DOHH2 (cell line): Measurements from ENCODE around the gene AGBL1.

Experiments used
- H3F3A ChIP-seq: fragments of 200-600 bp; sonication (generic), shearing (Covaris generic); 2 replicates; pipeline ENCODE4 v1.6.0; 2016; ENCODE audit warnings: antibody characterized with exemption, mild to moderate bottlenecking; ENCODE audit not compliant: control insufficient read depth, insufficient read depth
- H3K27ac ChIP-seq: fragments of 200-600 bp; sonication (generic); 2 replicates; pipeline ENCODE4 v1.5.1; 2014; ENCODE audit warnings: low read depth, mild to moderate bottlenecking, low read length, moderate library complexity
- H3K27me3 ChIP-seq: fragments of 200-600 bp; sonication (generic); 2 replicates; pipeline ENCODE4 v1.6.1; 2014; ENCODE audit warnings: mild to moderate bottlenecking, low read length, mixed read lengths; ENCODE audit not compliant: control insufficient read depth
- H3K36me3 ChIP-seq: fragments of 200-600 bp; sonication (generic); 2 replicates; pipeline ENCODE4 v1.6.1; 2014; ENCODE audit warnings: mild to moderate bottlenecking, low read length, moderate library complexity, mixed read lengths; ENCODE audit not compliant: control insufficient read depth
- H3K4me1 ChIP-seq: fragments of 200-600 bp; sonication (generic); 2 replicates; pipeline ENCODE4 v1.6.1; 2014; ENCODE audit warnings: mild to moderate bottlenecking, low read length, mixed read lengths; ENCODE audit not compliant: control insufficient read depth
- H3K4me2 ChIP-seq: fragments of 200-600 bp; sonication (generic); 2 replicates; pipeline ENCODE4 v1.6.0; 2014; ENCODE audit warnings: mild to moderate bottlenecking, low read length, moderate library complexity
- H3K4me3 ChIP-seq: fragments of 200-600 bp; sonication (generic); 2 replicates; pipeline ENCODE4 v1.5.1; 2014; ENCODE audit warnings: mild to moderate bottlenecking, low read length, mixed read lengths
- H3K79me2 ChIP-seq: fragments of 200-600 bp; sonication (generic); 2 replicates; pipeline ENCODE4 v1.6.1; 2014; ENCODE audit warnings: mild to moderate bottlenecking, low read length, mixed read lengths; ENCODE audit not compliant: control insufficient read depth
- H3K9me2 ChIP-seq: fragments of 200-600 bp; sonication (generic); replicated peaks from 2 replicates; pipeline ENCODE4 v1.6.1; 2014; ENCODE audit warnings: mild to moderate bottlenecking, low read length, mixed read lengths; ENCODE audit not compliant: control insufficient read depth
- H3K9me3 ChIP-seq: fragments of 200-600 bp; sonication (generic); 2 replicates; pipeline ENCODE4 v1.6.1; 2014; ENCODE audit warnings: antibody characterized with exemption, low read length, mixed read lengths; ENCODE audit not compliant: control insufficient read depth, insufficient read depth
- H4K20me1 ChIP-seq: fragments of 200-600 bp; sonication (generic); 2 replicates; pipeline ENCODE4 v1.6.0; 2014; ENCODE audit warnings: low read depth, mild to moderate bottlenecking, antibody characterized with exemption, low read length, moderate library complexity; ENCODE audit not compliant: control insufficient read depth, insufficient read depth
- CTCF ChIP-seq: fragments of 200-600 bp; sonication (generic); IDR thresholded peaks from one replicate; pipeline ENCODE4 v1.5.1; 2014; ENCODE audit warnings: antibody characterized with exemption, mild to moderate bottlenecking, low read depth, low read length; ENCODE audit not compliant: poor library complexity, severe bottlenecking
- EZH2phosphoT487 ChIP-seq: fragments of 200-600 bp; sonication (generic); IDR thresholded peaks from 2 replicates; pipeline ENCODE4 v1.6.1; 2017; ENCODE audit warnings: borderline replicate concordance, mild to moderate bottlenecking, antibody characterized with exemption, low read length, moderate library complexity, mixed read lengths

Gene AGBL1

GRCh38 chr15:86916671-86917360 is 837.1 kb downstream of the AGBL1 start:
- H4K20me1 ChIP-seq, result no peaks in the 10 kb centered on the region
- H3K4me1 ChIP-seq, result no peaks in the 10 kb centered on the region
- H3K9me2 ChIP-seq, result no peaks in the 10 kb centered on the region
- no peak for TF ChIP-seq CTCF
- TF ChIP-seq EZH2phosphoT487, result no peak
- H3K4me3 ChIP-seq, result no peak overlapping the region
- no peaks in the 10 kb centered on the region for H3K27me3 ChIP-seq
- no peaks in the 10 kb centered on the region for H3K9me3 ChIP-seq
- no peaks in the 10 kb centered on the region for H3K36me3 ChIP-seq
- no peaks in the 10 kb centered on the region for H3K79me2 ChIP-seq
- no peaks in the 10 kb centered on the region for H3F3A ChIP-seq
- H3K27ac ChIP-seq, result no peak overlapping the region
- H3K4me2 ChIP-seq, result no peak overlapping the region

GRCh38 chr15:86917361-86917671 is 837.6 kb downstream of the AGBL1 start:
- no peaks in the 10 kb centered on the region for H3K9me2 ChIP-seq
- H3K36me3 ChIP-seq, result no peaks in the 10 kb centered on the region
- TF ChIP-seq EZH2phosphoT487, result no peak
- TF ChIP-seq CTCF, result no peak
- H4K20me1 ChIP-seq, result no peaks in the 10 kb centered on the region
- H3F3A ChIP-seq, result no peaks in the 10 kb centered on the region
- no peak overlapping the region for H3K27ac ChIP-seq
- H3K4me1 ChIP-seq, result no peaks in the 10 kb centered on the region
- H3K4me3 ChIP-seq, result no peak overlapping the region
- H3K27me3 ChIP-seq, result no peaks in the 10 kb centered on the region
- H3K4me2 ChIP-seq, result no peak overlapping the region
- H3K79me2 ChIP-seq, result no peaks in the 10 kb centered on the region
- H3K9me3 ChIP-seq, result no peaks in the 10 kb centered on the region

- H3K4me1 ChIP-seq, result no peaks in the 10 kb centered on the region
- no peaks in the 10 kb centered on the region for H3K27me3 ChIP-seq
- H3K36me3 ChIP-seq, result no peaks in the 10 kb centered on the region
- H4K20me1 ChIP-seq, result no peaks in the 10 kb centered on the region
- no peaks in the 10 kb centered on the region for H3F3A ChIP-seq
- no peak overlapping the region for H3K4me3 ChIP-seq
- H3K4me2 ChIP-seq, result no peak overlapping the region
- no peak for TF ChIP-seq CTCF
- no peak for TF ChIP-seq EZH2phosphoT487
- H3K9me2 ChIP-seq, result no peaks in the 10 kb centered on the region
- H3K9me3 ChIP-seq, result no peaks in the 10 kb centered on the region
- no peak overlapping the region for H3K27ac ChIP-seq
- H3K79me2 ChIP-seq, result no peaks in the 10 kb centered on the region
Observed at GRCh38 chr15:86919581-86919980, 839.9 kb downstream of the AGBL1 start.

GRCh38 chr15:86929461-86929860 is 849.8 kb downstream of the AGBL1 start:
- Histone ChIP-seq H3K4me1 (no peaks in the 10 kb centered on the region), H3K4me3 (no peak overlapping the region), H3K36me3 (no peaks in the 10 kb centered on the region), H3K27ac (no peak overlapping the region), H3K27me3 (no peaks in the 10 kb centered on the region), H4K20me1 (no peaks in the 10 kb centered on the region), H3K9me2 (no peaks in the 10 kb centered on the region), H3K9me3 (no peaks in the 10 kb centered on the region), H3K4me2 (no peak overlapping the region), H3F3A (no peaks in the 10 kb centered on the region), H3K79me2 (no peaks in the 10 kb centered on the region)
- TF ChIP-seq EZH2phosphoT487, result no peak
- TF ChIP-seq CTCF, result no peak
